ENCODE data around the gene ZNF2. TPM values are rescaled to one million over a fixed set of nuclear protein-coding genes. Genes with fewer than 3 reads are reported as not detected.

ZNF2 gene
- total and polyA plus RNA-seq, 3 donors from 2014 or later: 5.8 to 7.9 (median 7.1) TPM

GRCh38 chr2:95171902-95172301 lies 6.3 kb downstream of the ZNF2 start:
- Histone ChIP-seq H3K4me1 (no peaks in the 10 kb centered on the region), H3K36me3 (ENCODE audit: low read depth, missing control alignments) (no peaks in the 10 kb centered on the region), H3K27ac (no peak overlapping the region), H3K27me3 (no peaks in the 10 kb centered on the region), H3K9me3 (no peaks in the 10 kb centered on the region), H3K4me3 (no peak overlapping the region)
- WGBS, 2 donors: 83 to 90% methylated on average over 7 of the region's 7 CpGs
- intact Hi-C loops (cut with DNase I; ENCODE audit: low total_unique reads): no loop called here
- DNase-seq: no peak
- TF ChIP-seq POLR2A (IDR thresholded peaks at IDR 0.05) (no peak), CTCF (IDR thresholded peaks at IDR 0.05) (no peak)

GRCh38 chr2:95174031-95174542 lies 8.5 kb downstream of the ZNF2 start:
- TF ChIP-seq CTCF (IDR thresholded peaks at IDR 0.05) (no peak), POLR2A (IDR thresholded peaks at IDR 0.05) (no peak)
- H3K4me1 ChIP-seq: no peaks in the 10 kb centered on the region
- intact Hi-C loops (cut with DNase I; ENCODE audit: low total_unique reads): no loop called here
- H3K27ac ChIP-seq: no peak overlapping the region
- DNase-seq: no peak
- no peak overlapping the region for H3K4me3 ChIP-seq
- no peaks in the 10 kb centered on the region for H3K27me3 ChIP-seq
- H3K9me3 ChIP-seq: no peaks in the 10 kb centered on the region
- 93 to 96% methylated on average over 2 of the region's 2 CpGs for WGBS, 2 donors
- H3K36me3 ChIP-seq (ENCODE audit: low read depth, missing control alignments): no peaks in the 10 kb centered on the region

GRCh38 chr2:95179451-95179850 lies 13.8 kb downstream of the ZNF2 start:
- intact Hi-C loops (cut with DNase I; ENCODE audit: low total_unique reads): no loop called here
- WGBS, 2 donors: 68 to 82% methylated on average over 7 of the region's 7 CpGs
- no peak for TF ChIP-seq CTCF (IDR thresholded peaks at IDR 0.05)
- TF ChIP-seq POLR2A (IDR thresholded peaks at IDR 0.05): no peak
- Histone ChIP-seq H3K9me3 (no peaks in the 10 kb centered on the region), H3K4me3 (no peak overlapping the region), H3K27ac (no peak overlapping the region), H3K36me3 (ENCODE audit: low read depth, missing control alignments) (no peaks in the 10 kb centered on the region), H3K27me3 (no peaks in the 10 kb centered on the region), H3K4me1 (no peaks in the 10 kb centered on the region)
- DNase-seq: peak; percentile 22

- no peak for TF ChIP-seq CTCF (IDR thresholded peaks at IDR 0.05)
- TF ChIP-seq POLR2A (IDR thresholded peaks at IDR 0.05): no peak
- Histone ChIP-seq H3K9me3 (no peaks in the 10 kb centered on the region), H3K36me3 (ENCODE audit: low read depth, missing control alignments) (no peaks in the 10 kb centered on the region), H3K4me1 (no peaks in the 10 kb centered on the region), H3K27me3 (no peaks in the 10 kb centered on the region), H3K4me3 (no peak overlapping the region), H3K27ac (no peak overlapping the region)
- DNase-seq: no peak
- intact Hi-C loops (cut with DNase I; ENCODE audit: low total_unique reads): no loop called here
- WGBS, 2 donors: 96 to 98% methylated on average over 18 of the region's 18 CpGs
These were observed 16.2 kb downstream of the ZNF2 start for GRCh38 chr2:95181774-95182173.

- no peak for DNase-seq
- intact Hi-C loops (cut with DNase I; ENCODE audit: low total_unique reads): no loop called here
- Histone ChIP-seq H3K36me3 (ENCODE audit: low read depth, missing control alignments) (no peaks in the 10 kb centered on the region), H3K27ac (no peak overlapping the region), H3K27me3 (no peaks in the 10 kb centered on the region), H3K4me1 (no peaks in the 10 kb centered on the region), H3K9me3 (no peaks in the 10 kb centered on the region), H3K4me3 (no peak overlapping the region)
- TF ChIP-seq POLR2A (IDR thresholded peaks at IDR 0.05) (no peak), CTCF (IDR thresholded peaks at IDR 0.05) (no peak)
- 95 to 100% methylated on average over 3 of the region's 3 CpGs for WGBS, 2 donors
These were observed 19.6 kb downstream of the ZNF2 start for GRCh38 chr2:95185197-95185596.

Data from testis (tissue), 3 donors.